ENCODE data around the gene PTBP3. TPM values are rescaled to one million over a fixed set of nuclear protein-coding genes. Genes with fewer than 3 reads are reported as not detected.

The PTBP3 gene
- total RNA-seq, 1 donor from 2014 or later, result 56.7 TPM

- H3K4me1 Mint-ChIP-seq (ENCODE audit: low read depth), result peaks cover 12% of the 10 kb centered on the region
- peak; percentile 88 for TF ChIP-seq CTCF (IDR thresholded peaks at IDR 0.05)
- H3K27ac Mint-ChIP-seq (ENCODE audit: unreplicated experiment), result no peak overlapping the region
- H3K9me3 Mint-ChIP-seq (ENCODE audit: low read depth), result peaks cover 6% of the 10 kb centered on the region
- no peaks in the 10 kb centered on the region for H3K27me3 Mint-ChIP-seq (ENCODE audit: low read depth)
- H3K36me3 Mint-ChIP-seq (ENCODE audit: low read depth), result peaks cover 2% of the 10 kb centered on the region
- DNase-seq (ENCODE audit: low spot score), result no peak
- no peak overlapping the region for H3K4me3 Mint-ChIP-seq (ENCODE audit: unreplicated experiment)
Measured at GRCh38 chr9:112361601-112362000, 28.2 kb upstream of the PTBP3 start.

GRCh38 chr9:112360047-112360804 is 26.8 kb upstream of the PTBP3 start:
- no peak for DNase-seq (ENCODE audit: low spot score)
- Mint-ChIP-seq H3K4me3 (ENCODE audit: unreplicated experiment) (no peak overlapping the region), H3K9me3 (ENCODE audit: low read depth) (peaks cover 2% of the 10 kb centered on the region), H3K4me1 (ENCODE audit: low read depth) (peaks cover 12% of the 10 kb centered on the region), H3K27ac (ENCODE audit: unreplicated experiment) (peak overlapping the region; percentile 80), H3K27me3 (ENCODE audit: low read depth) (no peaks in the 10 kb centered on the region), H3K36me3 (ENCODE audit: low read depth) (no peaks in the 10 kb centered on the region)
- no peak for TF ChIP-seq CTCF (IDR thresholded peaks at IDR 0.05)

GRCh38 chr9:112355427-112355897 is 22.0 kb upstream of the PTBP3 start:
- Mint-ChIP-seq H3K9me3 (ENCODE audit: low read depth) (no peaks in the 10 kb centered on the region), H3K36me3 (ENCODE audit: low read depth) (no peaks in the 10 kb centered on the region), H3K27me3 (ENCODE audit: low read depth) (no peaks in the 10 kb centered on the region), H3K4me1 (ENCODE audit: low read depth) (peaks cover 5% of the 10 kb centered on the region), H3K4me3 (ENCODE audit: unreplicated experiment) (no peak overlapping the region), H3K27ac (ENCODE audit: unreplicated experiment) (no peak overlapping the region)
- no peak for DNase-seq (ENCODE audit: low spot score)
- TF ChIP-seq CTCF (IDR thresholded peaks at IDR 0.05), result no peak

GRCh38 chr9:112354081-112354743 is 20.8 kb upstream of the PTBP3 start:
- Mint-ChIP-seq H3K4me1 (ENCODE audit: low read depth) (no peaks in the 10 kb centered on the region), H3K27me3 (ENCODE audit: low read depth) (no peaks in the 10 kb centered on the region), H3K9me3 (ENCODE audit: low read depth) (no peaks in the 10 kb centered on the region), H3K36me3 (ENCODE audit: low read depth) (no peaks in the 10 kb centered on the region), H3K27ac (ENCODE audit: unreplicated experiment) (no peak overlapping the region), H3K4me3 (ENCODE audit: unreplicated experiment) (no peak overlapping the region)
- no peak for TF ChIP-seq CTCF (IDR thresholded peaks at IDR 0.05)
- no peak for DNase-seq (ENCODE audit: low spot score)

GRCh38 chr9:112352209-112352608 is 18.8 kb upstream of the PTBP3 start:
- no peak for TF ChIP-seq CTCF (IDR thresholded peaks at IDR 0.05)
- Mint-ChIP-seq H3K9me3 (ENCODE audit: low read depth) (no peaks in the 10 kb centered on the region), H3K4me3 (ENCODE audit: unreplicated experiment) (no peak overlapping the region), H3K4me1 (ENCODE audit: low read depth) (peaks cover 7% of the 10 kb centered on the region), H3K36me3 (ENCODE audit: low read depth) (no peaks in the 10 kb centered on the region), H3K27ac (ENCODE audit: unreplicated experiment) (no peak overlapping the region), H3K27me3 (ENCODE audit: low read depth) (no peaks in the 10 kb centered on the region)
- DNase-seq (ENCODE audit: low spot score), result no peak
